Hematopoietic multipotent progenitor cell treated with erythropoietin and hydrocortisone succinate and interleukin-3 and kit ligand, for 6 days (in vitro differentiated cells): ENCODE results near the gene DNASE1L1.

Experiments used
- DNase-seq: peaks from one replicate; pipeline ENCODE4 v3.0.0-alpha.2; 2015

DNASE1L1 gene

GRCh38 chrX:154409222-154409871, at the start of gene DNASE1L1:
Gene DNASE1L1, minus strand, starts transcription at chrX:154409254. Its CDS starts 3,686 bp downstream, at chrX:154405568.
- peak; percentile 85 for DNase-seq

GRCh38 chrX:154458116-154458953, 49.3 kb upstream of the DNASE1L1 start, which contains the start of gene PLXNA3:
Gene PLXNA3, plus strand, starts transcription at chrX:154458281. Its CDS starts 1,903 bp downstream, at chrX:154460184.
- no peak for DNase-seq

GRCh38 chrX:154457491-154458115, 48.5 kb upstream of the DNASE1L1 start:
- no peak for DNase-seq

- no peak for DNase-seq
These were observed 43.8 kb upstream of the DNASE1L1 start for GRCh38 chrX:154452823-154453222.

- DNase-seq, result no peak
These were observed 41.3 kb upstream of the DNASE1L1 start for GRCh38 chrX:154450312-154450711.

- DNase-seq, result no peak
These were observed 40.6 kb upstream of the DNASE1L1 start for GRCh38 chrX:154449618-154450017.

- no peak for DNase-seq
These were observed 39.4 kb upstream of the DNASE1L1 start for GRCh38 chrX:154448484-154448883.

- no peak for DNase-seq
These were observed 37.4 kb upstream of the DNASE1L1 start for GRCh38 chrX:154446430-154446829.

- DNase-seq, result no peak
These were observed 36.7 kb upstream of the DNASE1L1 start for GRCh38 chrX:154445776-154446175.

GRCh38 chrX:154444755-154445246, 35.7 kb upstream of the DNASE1L1 start:
- no peak for DNase-seq

- peak; percentile 77 for DNase-seq
These were observed 35.1 kb upstream of the DNASE1L1 start, which contains the start of gene FAM50A for GRCh38 chrX:154443992-154444754. Gene FAM50A, plus strand, starts transcription at chrX:154444141. Its CDS starts 95 bp downstream, at chrX:154444236.

GRCh38 chrX:154443479-154443910, 34.4 kb upstream of the DNASE1L1 start:
- no peak for DNase-seq

GRCh38 chrX:154441984-154442707, 33.1 kb upstream of the DNASE1L1 start:
- DNase-seq, result no peak

- no peak for DNase-seq
These were observed 32.5 kb upstream of the DNASE1L1 start for GRCh38 chrX:154441564-154441963.

GRCh38 chrX:154440623-154441357, 31.7 kb upstream of the DNASE1L1 start:
- no peak for DNase-seq

GRCh38 chrX:154439841-154440240, 30.8 kb upstream of the DNASE1L1 start:
- DNase-seq, result no peak

GRCh38 chrX:154437971-154438893, 29.2 kb upstream of the DNASE1L1 start:
- no peak for DNase-seq

GRCh38 chrX:154436983-154437752, 28.1 kb upstream of the DNASE1L1 start, which contains the start of gene GDI1:
Gene GDI1, plus strand, starts transcription at chrX:154437154. Its CDS starts 101 bp downstream, at chrX:154437255.
- peak; percentile 46 for DNase-seq
